Esophagus muscularis mucosa (tissue), 2 donors: ENCODE measurements around the gene SYPL2.

Experiments
- POLR2A ChIP-seq: fragments of 450-650 bp; IDR thresholded peaks from one replicate; pipeline ENCODE4 v1.6.1; 2017; ENCODE audit warnings: antibody characterized with exemption, moderate library complexity, mild to moderate bottlenecking, low read depth
- POLR2AphosphoS5 ChIP-seq, 2 donors: sonication (generic); formaldehyde crosslinking; IDR thresholded peaks; one replicate each; pipeline ENCODE4 v1.6.1; 2017; ENCODE audit warnings: antibody characterized with exemption in 2 of 2

- TF ChIP-seq POLR2AphosphoS5 (IDR thresholded peaks at IDR 0.05) (no peak), POLR2A (no peak)
Observed at GRCh38 chr1:109454497-109455133, 11.7 kb upstream of the SYPL2 start.
